ENCODE results near the gene MRPL37. TPM values are rescaled to one million over a fixed set of nuclear protein-coding genes. Genes with fewer than 3 reads are reported as not detected.

The MRPL37 gene
- total and polyA plus RNA-seq, 2 of the 4 experiments (the other 2 are of a cell fraction): 42.8 to 132 TPM

- Histone ChIP-seq H2AFZ (replicated peaks; ENCODE audit: low read length, poor library complexity) (no peak overlapping the region), H2AK9ac (replicated peaks; ENCODE audit: low read depth, low read length, poor library complexity) (no peak overlapping the region), H2AK5ac (ENCODE audit: low read depth, low read length) (no peak overlapping the region), H3K4me3 (ENCODE audit: insufficient read depth, low read depth, low read length) (no peak overlapping the region), H2BK20ac (ENCODE audit: low read depth, low read length) (no peak overlapping the region), H3K23ac (ENCODE audit: low read depth, low read length) (no peak overlapping the region), H3K9me3 (ENCODE audit: control insufficient read depth, insufficient read depth, low read length) (no peaks in the 10 kb centered on the region), H4K20me1 (ENCODE audit: insufficient read depth, low read length) (peaks cover 19% of the 10 kb centered on the region), H3K4me1 (ENCODE audit: control insufficient read depth, insufficient read depth, low read length) (peaks cover 14% of the 10 kb centered on the region), H2BK15ac (ENCODE audit: low read depth, low read length) (no peak overlapping the region), H3K56ac (ENCODE audit: extremely low read depth, insufficient read depth, low read length) (no peak overlapping the region), H2BK120ac (ENCODE audit: low read depth, low read length) (no peak overlapping the region), H3K18ac (ENCODE audit: low read depth, low read length) (no peak overlapping the region; the same call in 1 of the 2 replicates), H3K79me1 (ENCODE audit: low read depth in 1 of 2, low read length in 2 of 2) (peaks cover 0 to 13% of the 10 kb centered on the region in 2 experiments; a peak in 2 of 4 replicates), H3K9me1 (ENCODE audit: insufficient read depth, low read length) (peaks cover 22% of the 10 kb centered on the region), H4K5ac (ENCODE audit: low read depth, low read length) (no peak overlapping the region), H3K4ac (ENCODE audit: low read depth, low read length) (no peak overlapping the region; the same call in 1 of the 2 replicates), H3K27ac (ENCODE audit: insufficient read depth, low read length) (peak overlapping the region; percentile 59; the same call in 1 of the 2 replicates), H4K91ac (ENCODE audit: insufficient read depth, low read depth, low read length) (no peak overlapping the region; the same call in 1 of the 2 replicates), H3K14ac (replicated peaks; ENCODE audit: low read depth, low read length) (no peak overlapping the region), H3K36me3 (ENCODE audit: control insufficient read depth, insufficient read depth, low read length) (peaks cover 46% of the 10 kb centered on the region), H4K8ac (ENCODE audit: low read depth in 2 of 2, low read length in 2 of 2) (peak overlapping the region in 1 of 2 experiments; percentile 34; a peak in 1 of 4 replicates), H3K27me3 (ENCODE audit: control insufficient read depth, insufficient read depth, low read length) (no peaks in the 10 kb centered on the region), H3K4me2 (ENCODE audit: low read depth, low read length) (no peak overlapping the region), H3K9ac (ENCODE audit: low read depth, low read length) (no peak overlapping the region), H2BK5ac (ENCODE audit: low read depth, low read length, poor library complexity, severe bottlenecking) (no peak overlapping the region)
- CTCF ChIA-PET: interaction anchor here (1.5 to 1.6 kb wide), 2 partner anchors 115 to 358 kb away, joined by 3 to 4 read pairs; no protein-coding TSS in a partner anchor
- ATAC-seq (ENCODE audit: low read depth): peak; percentile 19
- BruUV-seq (replicated peaks): no TSS peak
- in situ Hi-C loops (cut with MboI; ENCODE audit: low sequenced_read_pairs): loop anchor here (25.0 kb wide), 1 partner anchor 357 kb away; no protein-coding TSS in a partner anchor
- intact Hi-C loops (cut with micrococcal nuclease): no loop called here
- no CpG with 5 or more reads among the region's 11 CpGs for WGBS, 2 experiments (ENCODE audit: extremely low coverage in 2 of 2, insufficient read length in 1 of 2)
- POLR2A ChIA-PET (ENCODE audit: unreplicated experiment): no interaction called here
- dilution Hi-C loops (cut with HindIII; ENCODE audit: low sequenced_read_pairs, unreplicated experiment): no loop called here
- TF ChIP-seq USF2 (IDR thresholded peaks at IDR 0.05; ENCODE audit: low read depth, low read length): no peak
- TF ChIP-seq SMC3 (IDR thresholded peaks at IDR 0.05; ENCODE audit: low read depth, low read length): no peak
- no peak for TF ChIP-seq FOS (IDR thresholded peaks at IDR 0.05; ENCODE audit: low read depth, low read length)
- TF ChIP-seq MXI1 (IDR thresholded peaks at IDR 0.05; ENCODE audit: borderline replicate concordance, low read depth, low read length): no peak
- no peak for TF ChIP-seq BHLHE40 (IDR thresholded peaks at IDR 0.05; ENCODE audit: low read depth, low read length)
- no peak for TF ChIP-seq MAFK (IDR thresholded peaks at IDR 0.05; ENCODE audit: low read depth, low read length)
- no peak for TF ChIP-seq MAZ (IDR thresholded peaks at IDR 0.05; ENCODE audit: borderline replicate concordance, low read depth, low read length)
- TF ChIP-seq RFX5 (IDR thresholded peaks at IDR 0.05; ENCODE audit: low read depth, low read length): no peak
- TF ChIP-seq CEBPB (IDR thresholded peaks at IDR 0.05; ENCODE audit: low read depth, low read length): no peak
- TF ChIP-seq POLR2A (IDR thresholded peaks at IDR 0.05; ENCODE audit: low read depth, low read length): no peak
- TF ChIP-seq NFE2L2 (IDR thresholded peaks at IDR 0.05; ENCODE audit: low read depth, low read length): no peak
- TF ChIP-seq RAD21 (IDR thresholded peaks at IDR 0.05; ENCODE audit: low read length): no peak; the same call in 1 of the 2 replicates
- peak; percentile 16 for DNase-seq
These were observed 19.1 kb downstream of the MRPL37 start for GRCh38 chr1:54218883-54219687.

Data from IMR-90 (cell line).